GM19452 (cell line): ENCODE data around the gene TAC3.
"Not testable (repeated sequence)": the region's sequence is repeated elsewhere in the genome, so short reads cannot be mapped to it uniquely, and the experiment has no call there.

Experiments used
- ATAC-seq: cut with Tn5 transposase; IDR thresholded peaks from one replicate; pipeline ENCODE4 v1.9.1; 2021; ENCODE audit not compliant: unreplicated experiment

TAC3 gene

DNA sequence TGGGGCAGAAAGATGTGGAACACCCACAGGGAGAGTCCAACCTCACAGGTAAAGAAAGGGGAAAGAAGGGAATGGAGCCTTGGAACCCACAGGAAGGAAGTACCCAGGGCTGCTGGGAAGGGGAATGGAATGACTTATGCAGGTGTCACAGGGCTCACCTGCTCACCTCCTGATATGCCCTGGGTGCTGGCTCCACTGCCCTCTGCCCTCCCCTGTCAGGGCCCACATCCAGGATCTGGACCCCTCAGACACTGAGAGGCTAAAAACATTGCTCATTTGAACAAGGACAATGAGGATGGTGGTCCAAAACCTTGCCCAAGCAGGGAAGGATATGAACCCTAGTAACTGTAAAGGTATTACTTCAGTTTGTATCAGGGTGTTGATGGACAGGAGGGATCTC, 29.3 kb downstream of the TAC3 start:
- no peak for ATAC-seq

DNA sequence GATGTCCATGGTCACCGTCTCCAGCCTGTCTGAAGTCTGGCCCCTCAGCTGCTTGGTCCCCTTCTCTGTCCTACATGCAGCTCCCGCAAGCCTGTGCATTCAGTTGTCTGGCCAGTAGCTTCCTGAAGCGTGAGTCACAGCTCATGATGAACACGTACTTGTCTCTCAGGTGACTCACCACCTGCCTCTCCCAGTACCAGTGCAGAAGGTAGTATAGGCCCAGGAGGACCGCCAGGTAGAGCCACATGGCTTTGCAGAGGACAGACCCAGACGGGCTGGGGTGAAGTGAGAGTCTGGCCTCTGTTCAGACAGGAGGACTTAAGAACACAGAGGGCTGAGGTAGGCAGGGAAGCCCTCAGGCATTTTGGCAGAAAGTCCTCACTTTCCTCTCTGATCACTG, 30.6 kb downstream of the TAC3 start:
- ATAC-seq, result not testable (repeated sequence)

DNA sequence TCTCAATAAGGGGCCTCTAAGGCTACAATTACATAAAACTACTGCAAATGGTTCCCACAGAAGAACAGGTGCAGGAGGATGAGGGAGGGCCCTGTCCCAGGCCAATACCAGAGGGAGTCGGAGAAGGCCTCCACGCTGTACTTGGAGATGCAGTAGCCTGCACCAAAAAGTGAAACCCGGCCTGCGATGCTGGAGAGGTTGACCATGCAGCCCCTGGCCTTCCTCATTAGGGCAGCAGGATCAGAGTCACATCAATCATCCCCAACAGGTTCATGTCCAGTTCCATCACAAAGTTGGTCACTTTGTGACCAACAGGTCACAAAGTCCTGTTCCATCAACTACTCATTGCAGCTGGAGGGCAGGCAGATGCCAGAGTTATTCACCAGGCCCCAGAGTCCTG, 32.9 kb downstream of the TAC3 start:
- ATAC-seq, result no peak

DNA sequence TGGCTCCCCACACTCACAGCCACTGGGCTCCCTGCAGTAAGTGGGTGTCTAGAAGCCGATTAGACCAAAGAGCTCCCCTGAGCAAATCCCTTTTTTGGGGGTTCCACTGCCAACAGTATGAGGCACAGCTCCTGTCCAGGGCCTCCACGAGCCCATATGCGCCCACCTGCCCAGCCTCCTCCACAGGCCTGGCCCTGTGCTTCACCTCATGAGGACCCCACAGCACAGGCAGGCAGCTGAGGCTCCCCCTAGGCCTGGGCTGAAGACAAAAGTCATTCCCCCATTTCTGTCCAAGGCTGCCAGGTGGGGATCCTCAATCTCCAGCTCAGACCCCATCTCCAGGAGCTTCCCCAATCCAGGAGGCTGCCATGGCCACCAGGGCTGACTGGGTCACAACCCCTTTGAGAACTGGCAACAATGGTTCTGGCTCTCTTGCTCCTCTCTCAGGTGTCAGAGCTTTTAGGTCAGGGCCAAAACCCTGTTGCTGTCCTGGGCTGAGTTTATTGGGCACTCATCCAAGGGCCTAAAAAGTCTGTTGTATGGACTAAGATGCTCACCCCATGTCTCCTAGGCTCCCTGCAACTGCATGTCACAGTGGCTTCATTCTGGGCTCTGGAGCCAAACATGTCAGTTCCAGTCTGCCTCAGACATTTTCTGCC, 33.6 kb downstream of the TAC3 start:
- not testable (repeated sequence) for ATAC-seq

DNA sequence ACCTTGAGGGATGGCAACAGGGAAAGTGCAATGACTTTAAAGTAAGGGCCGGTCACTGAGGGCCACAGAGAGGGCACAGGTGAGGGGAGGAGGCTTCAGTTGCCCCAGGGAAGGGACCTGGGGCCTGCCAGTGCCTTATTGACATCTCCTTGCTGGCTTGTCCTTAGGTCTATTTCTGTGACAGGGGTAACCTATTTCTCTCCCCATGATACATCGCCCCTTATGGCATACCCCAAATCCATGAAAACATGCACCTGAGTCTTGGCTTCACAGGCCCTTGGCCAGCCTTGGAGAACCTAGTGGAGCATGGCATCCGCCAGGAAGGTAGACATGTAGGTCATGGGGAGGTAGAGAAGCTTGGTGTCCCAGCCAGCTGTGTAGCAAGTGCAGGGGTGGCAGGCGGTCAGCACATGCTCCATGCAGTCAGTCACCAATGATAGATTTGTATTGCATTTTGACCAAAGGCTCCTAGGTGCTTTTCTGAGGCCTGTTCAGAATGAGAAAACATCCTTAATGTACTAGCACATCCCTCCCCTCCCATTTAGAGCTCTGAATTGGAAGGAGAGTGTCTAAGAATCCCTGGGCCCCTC, 35.3 kb downstream of the TAC3 start:
- ATAC-seq, result no peak

DNA sequence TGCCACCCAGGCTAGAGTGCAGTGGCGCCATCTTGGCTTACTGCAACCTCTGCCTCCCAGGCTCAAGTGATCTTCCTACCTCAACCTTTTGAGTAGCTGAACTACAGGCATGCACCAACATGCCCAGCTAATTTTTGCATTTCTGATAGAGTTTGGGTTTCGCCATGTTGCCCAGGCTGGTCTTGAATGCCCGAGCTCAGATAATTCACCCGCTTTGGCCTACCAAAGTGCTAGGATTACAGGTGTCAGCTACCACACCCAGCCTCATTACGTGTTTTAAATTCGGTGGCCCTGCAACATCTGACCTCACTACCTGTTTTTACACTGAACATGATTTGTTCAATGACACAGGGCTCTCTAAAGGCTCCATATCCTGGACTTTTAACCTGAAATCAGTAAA, 36.1 kb downstream of the TAC3 start:
- no peak for ATAC-seq

DNA sequence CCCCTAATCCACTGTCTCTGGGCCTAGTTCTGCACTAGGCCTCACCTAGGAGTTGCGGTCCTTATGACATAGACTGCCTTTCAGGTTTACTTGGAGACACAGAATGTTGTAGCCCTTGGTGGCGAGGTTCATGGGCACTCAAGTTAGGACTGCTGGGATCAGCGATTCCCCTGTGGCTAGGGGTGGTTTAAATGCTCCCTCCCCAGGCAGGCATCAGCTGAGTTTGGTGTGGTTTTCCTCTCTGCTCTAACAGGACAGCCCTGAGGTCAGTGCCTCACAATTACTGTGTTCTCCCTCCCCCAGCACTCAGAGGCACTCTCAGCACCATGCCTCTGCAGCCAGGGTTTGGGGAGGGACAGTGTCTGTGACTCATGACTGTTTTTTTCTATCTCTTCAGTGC, 36.7 kb downstream of the TAC3 start:
- no peak for ATAC-seq

DNA sequence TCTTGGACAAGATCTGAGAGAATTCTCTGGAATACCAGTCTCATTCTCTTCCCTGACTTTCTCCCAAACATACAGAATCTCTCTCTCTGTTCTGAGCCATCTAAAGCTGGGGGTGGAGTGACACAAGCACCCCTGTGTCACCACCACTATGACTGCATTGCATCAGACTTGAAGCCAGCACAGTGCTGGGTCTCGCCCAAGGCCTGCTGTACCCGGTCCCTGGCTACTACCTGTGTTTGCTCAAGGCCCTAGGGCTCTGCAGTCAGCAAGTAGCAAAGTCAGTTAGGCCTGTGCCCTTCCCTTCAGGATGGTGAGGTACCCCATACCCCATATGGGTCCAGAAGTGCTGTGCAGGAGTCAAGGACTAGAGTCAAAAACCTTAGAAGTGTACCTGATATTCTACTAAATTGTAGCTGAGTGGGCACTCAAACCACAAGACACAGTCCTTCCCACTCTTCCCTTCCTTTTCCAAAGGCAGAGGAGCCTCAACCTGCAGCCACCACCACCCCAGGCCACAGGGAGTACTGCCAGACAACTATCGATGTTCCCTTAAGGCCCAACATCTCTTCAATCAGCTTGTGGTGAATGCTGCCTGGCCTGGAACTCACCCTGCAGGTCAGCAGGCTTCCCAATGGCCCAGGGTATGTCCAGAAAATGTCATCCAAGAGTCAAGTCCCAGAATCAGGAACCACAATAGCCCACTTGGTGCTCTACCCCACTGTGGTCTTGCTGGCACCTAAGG, 37.8 kb downstream of the TAC3 start:
- ATAC-seq, result no peak

DNA sequence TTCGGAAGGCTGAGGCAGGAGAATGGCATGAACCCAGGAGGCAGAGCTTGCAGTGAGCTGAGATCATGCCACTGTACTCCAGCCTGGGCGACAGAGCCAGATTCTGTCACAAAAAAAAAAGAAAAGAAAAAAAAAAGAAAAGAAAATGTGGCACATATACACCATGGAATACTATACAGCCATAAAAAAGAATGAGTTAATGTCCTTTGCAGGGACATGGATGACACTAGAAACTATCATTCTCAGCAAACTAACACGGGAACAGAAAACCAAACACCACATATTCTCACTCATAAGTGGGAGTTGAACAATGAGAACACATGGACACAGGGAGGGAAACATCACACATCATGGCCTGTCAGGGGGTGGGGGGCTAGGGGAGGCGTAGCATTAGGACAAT, 39.0 kb downstream of the TAC3 start:
- not testable (repeated sequence) for ATAC-seq

DNA sequence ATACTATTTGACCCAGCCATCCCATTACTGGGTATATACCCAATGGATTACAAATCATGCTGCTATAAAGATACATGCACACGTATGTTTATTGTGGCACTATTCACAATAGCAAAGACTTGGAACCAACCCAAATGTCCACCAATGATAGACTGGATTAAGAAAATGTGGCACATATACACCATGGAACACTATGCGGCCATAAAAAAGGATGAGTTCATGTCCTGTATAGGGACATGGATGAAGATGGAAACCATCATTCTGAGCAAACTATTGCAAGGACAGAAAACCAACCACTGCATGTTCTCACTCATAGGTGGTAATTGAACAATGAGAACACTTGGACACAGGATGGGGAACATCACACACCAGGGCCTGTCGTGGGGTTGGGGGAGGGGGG, 42.1 kb downstream of the TAC3 start:
- not testable (repeated sequence) for ATAC-seq

DNA sequence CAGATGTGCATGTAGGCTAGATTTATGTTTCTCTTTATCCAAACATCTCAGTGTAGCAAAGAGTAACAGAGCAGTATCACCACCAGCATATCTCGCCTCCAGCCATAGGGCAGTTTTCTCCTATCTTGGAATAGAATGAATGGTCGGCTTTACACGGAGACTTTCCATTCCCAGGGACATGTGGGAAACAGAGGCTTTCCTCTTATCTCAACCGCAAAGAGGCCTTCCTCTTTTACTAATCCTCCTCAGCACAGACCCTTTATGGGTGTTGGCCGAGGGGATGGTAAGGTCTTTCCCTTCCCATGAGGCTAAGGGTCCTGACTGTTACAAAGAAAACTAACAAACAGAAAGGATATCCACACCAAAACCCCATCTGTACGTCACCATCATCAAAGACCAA, 47.4 kb downstream of the TAC3 start:
- not testable (repeated sequence) for ATAC-seq

DNA sequence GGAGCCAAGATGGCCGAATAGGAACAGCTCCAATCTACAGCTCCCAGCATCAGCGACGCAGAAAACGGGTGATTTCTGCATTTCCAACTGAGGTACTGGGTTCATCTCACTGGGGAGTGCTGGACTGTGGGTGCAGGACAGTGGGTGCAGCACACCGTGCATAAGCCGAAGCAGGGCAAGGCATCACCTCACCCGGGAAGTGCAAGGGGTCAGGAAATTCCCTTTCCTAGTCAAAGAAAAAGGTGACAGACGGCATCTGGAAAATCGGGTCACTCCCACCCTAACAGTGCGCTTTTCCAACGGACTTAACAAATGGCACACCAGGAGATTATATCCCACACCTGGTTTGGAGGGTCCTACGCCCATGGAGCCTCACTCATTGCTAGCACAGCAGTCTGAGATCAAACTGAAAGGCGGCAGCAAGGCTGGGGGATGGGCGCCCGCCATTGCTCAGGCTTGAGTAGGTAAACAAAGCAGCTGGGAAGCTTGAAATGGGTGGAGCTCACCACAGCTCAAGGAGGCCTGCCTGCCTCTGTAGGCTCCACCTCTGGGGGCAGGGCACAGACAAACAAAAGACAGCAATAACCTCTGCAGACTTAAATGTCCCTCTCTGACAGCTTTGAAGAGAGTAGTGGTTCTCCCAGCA, 50.2 kb downstream of the TAC3 start:
- ATAC-seq, result not testable (repeated sequence)

DNA sequence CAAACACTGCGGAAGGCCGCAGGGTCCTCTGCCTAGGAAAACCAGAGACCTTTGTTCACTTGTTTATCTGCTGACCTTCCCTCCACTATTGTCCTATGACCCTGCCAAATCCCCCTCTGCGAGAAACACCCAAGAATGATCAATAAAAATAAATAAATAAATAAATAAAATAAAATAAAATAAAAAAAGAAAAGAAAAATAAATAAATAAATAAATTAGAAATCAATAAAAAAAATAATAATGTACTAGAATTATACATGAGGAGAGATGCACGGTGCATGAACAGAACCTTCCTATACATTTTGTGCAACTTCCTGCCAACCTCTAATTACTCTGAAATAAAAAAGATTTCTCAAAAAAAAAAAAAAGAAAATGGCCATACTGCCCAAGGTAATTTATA, 51.2 kb downstream of the TAC3 start:
- ATAC-seq, result not testable (repeated sequence)

DNA sequence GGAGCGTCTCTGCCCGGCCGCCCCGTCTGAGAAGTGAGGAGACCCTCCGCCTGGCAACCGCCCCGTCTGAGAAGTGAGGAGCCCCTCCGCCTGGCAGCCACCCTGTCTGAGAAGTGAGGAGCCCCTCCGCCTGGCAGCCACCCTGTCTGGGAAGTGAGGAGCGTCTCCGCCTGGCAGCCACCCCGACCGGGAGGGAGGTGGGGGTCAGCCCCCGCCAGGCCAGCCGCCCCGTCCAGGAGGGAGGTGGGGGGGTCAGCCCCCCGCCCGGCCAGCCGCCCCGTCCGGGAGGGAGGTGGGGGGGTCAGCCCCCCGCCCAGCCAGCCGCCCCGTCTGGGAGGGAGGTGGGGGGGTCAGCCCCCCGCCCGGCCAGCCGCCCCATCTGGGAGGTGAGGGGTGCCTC, 52.8 kb downstream of the TAC3 start:
- ATAC-seq, result not testable (repeated sequence)

DNA sequence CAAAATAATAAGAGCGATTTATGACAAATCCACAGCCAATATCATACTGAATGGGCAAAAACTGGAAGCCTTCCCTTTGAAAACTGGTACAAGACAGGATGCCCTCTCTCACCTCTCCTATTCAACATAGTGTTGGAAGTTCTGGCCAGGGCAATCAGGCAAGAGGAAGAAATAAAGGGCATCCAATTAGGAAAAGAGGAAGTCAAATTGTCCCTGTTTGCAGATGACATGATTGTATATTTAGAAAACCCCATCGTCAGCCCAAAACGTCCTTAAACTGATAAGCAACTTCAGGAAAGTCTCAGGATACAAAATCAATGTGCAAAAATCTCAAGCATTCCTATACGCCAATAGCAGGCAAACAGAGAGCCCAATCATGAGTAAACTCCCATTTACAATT, 54.1 kb downstream of the TAC3 start:
- ATAC-seq, result not testable (repeated sequence)
